HEK293T (cell line): ENCODE results near the gene FERMT2.

Source experiments
- CTCF ChIA-PET: fragments of 350-600 bp; formaldehyde crosslinking; extraction: SDS; loops from one replicate; lab custom pipeline; 2021; ENCODE audit warnings: antibody characterized with exemption, inconsistent platforms; lab: Yijun Ruan, JAX
- POLR2A ChIA-PET: fragments of 350-600 bp; formaldehyde crosslinking; extraction: SDS; loops from one replicate; lab custom pipeline; 2020; ENCODE audit warnings: antibody characterized with exemption, inconsistent platforms; lab: Yijun Ruan, JAX
- DNase-seq: peaks from one replicate; pipeline ENCODE4 v3.0.0; 2012; ENCODE audit warnings: mixed read lengths; ENCODE audit errors: extremely low spot score
- ARNT ChIP-seq: fragments of 450-650 bp; IDR thresholded peaks from 2 replicates; pipeline ENCODE4 v1.6.1; 2017; ENCODE audit warnings: mild to moderate bottlenecking
- BHLHE40 ChIP-seq: fragments of 450-650 bp; IDR thresholded peaks from 2 replicates; pipeline ENCODE4 v1.6.1; 2016; ENCODE audit warnings: mild to moderate bottlenecking, moderate library complexity, borderline replicate concordance
- CTBP1 ChIP-seq: fragments of 450-650 bp; IDR thresholded peaks from 2 replicates; pipeline ENCODE4 v1.6.1; 2016; ENCODE audit warnings: borderline replicate concordance
- ELF4 ChIP-seq: fragments of 450-650 bp; IDR thresholded peaks from 2 replicates; pipeline ENCODE4 v1.6.1; 2017; ENCODE audit warnings: antibody characterized with exemption
- FOXA1 ChIP-seq: fragments of 450-650 bp; IDR thresholded peaks from 2 replicates; pipeline ENCODE4 v1.6.1; 2016; ENCODE audit warnings: mild to moderate bottlenecking
- FOXK2 ChIP-seq: fragments of 450-650 bp; IDR thresholded peaks from 2 replicates; pipeline ENCODE4 v1.6.1; 2016; ENCODE audit warnings: mild to moderate bottlenecking
- FOXM1 ChIP-seq: fragments of 450-650 bp; IDR thresholded peaks from 2 replicates; pipeline ENCODE4 v1.6.1; 2017; ENCODE audit warnings: mild to moderate bottlenecking, borderline replicate concordance
- HDGF ChIP-seq: fragments of 450-650 bp; IDR thresholded peaks from 2 replicates; pipeline ENCODE4 v1.6.1; 2017; ENCODE audit warnings: antibody characterized with exemption, borderline replicate concordance
- L3MBTL2 ChIP-seq: fragments of 450-650 bp; conservative IDR thresholded peaks from 2 replicates; pipeline ENCODE4 v1.6.1; 2016; ENCODE audit warnings: mild to moderate bottlenecking
- LEF1 ChIP-seq: fragments of 450-650 bp; IDR thresholded peaks from 2 replicates; pipeline ENCODE4 v1.6.1; 2017; ENCODE audit warnings: mild to moderate bottlenecking, borderline replicate concordance
- NFRKB ChIP-seq: fragments of 450-650 bp; IDR thresholded peaks from 2 replicates; pipeline ENCODE4 v1.6.1; 2016; ENCODE audit warnings: mild to moderate bottlenecking, moderate library complexity
- SP1 ChIP-seq: fragments of 450-650 bp; IDR thresholded peaks from 2 replicates; pipeline ENCODE4 v1.6.1; 2017
- SUZ12 ChIP-seq: fragments of 450-650 bp; IDR thresholded peaks from 2 replicates; pipeline ENCODE4 v1.6.1; 2016; ENCODE audit warnings: mild to moderate bottlenecking
- TARDBP ChIP-seq: fragments of 450-650 bp; IDR thresholded peaks from 2 replicates; pipeline ENCODE4 v1.6.1; 2016
- ZNF384 ChIP-seq: fragments of 450-650 bp; IDR thresholded peaks from 2 replicates; pipeline ENCODE4 v1.6.1; 2016
- TF ChIP-seq, protein P1 (sequence below): fragments of 450-650 bp; IDR thresholded peaks from 2 replicates; pipeline ENCODE4 v1.6.1; 2016

FERMT2 gene

DNA sequence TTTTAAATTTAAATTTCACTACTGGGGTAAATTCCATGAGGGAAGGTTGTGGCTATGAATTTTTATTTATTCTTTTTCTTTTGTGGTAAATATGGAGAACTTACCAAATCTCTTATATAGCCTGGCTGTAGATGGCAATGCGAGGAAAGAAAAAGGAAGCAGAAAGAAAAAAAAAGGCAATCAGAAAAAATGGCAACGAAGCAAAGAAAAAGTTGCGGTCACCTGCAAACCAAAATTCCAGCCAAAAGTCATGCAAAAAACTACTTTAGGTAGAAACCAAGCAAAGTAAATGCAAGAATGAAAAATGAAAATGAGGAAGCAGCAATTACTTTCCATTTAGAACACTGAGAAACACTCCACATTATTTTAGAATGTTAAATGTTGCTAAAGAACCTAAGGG, 89.9 kb downstream of the FERMT2 start:
- CTCF ChIA-PET: no interaction called here
- TF ChIP-seq ARNT (no peak), NFRKB (no peak), CTBP1 (no peak), TARDBP (no peak), ZNF384 (no peak), LEF1 (no peak), FOXK2 (no peak), FOXA1 (no peak), HDGF (no peak), SUZ12 (no peak), FOXM1 (no peak), ELF4 (no peak), BHLHE40 (no peak), L3MBTL2 (no peak), SP1 (no peak)
- TF ChIP-seq, protein P1, sequence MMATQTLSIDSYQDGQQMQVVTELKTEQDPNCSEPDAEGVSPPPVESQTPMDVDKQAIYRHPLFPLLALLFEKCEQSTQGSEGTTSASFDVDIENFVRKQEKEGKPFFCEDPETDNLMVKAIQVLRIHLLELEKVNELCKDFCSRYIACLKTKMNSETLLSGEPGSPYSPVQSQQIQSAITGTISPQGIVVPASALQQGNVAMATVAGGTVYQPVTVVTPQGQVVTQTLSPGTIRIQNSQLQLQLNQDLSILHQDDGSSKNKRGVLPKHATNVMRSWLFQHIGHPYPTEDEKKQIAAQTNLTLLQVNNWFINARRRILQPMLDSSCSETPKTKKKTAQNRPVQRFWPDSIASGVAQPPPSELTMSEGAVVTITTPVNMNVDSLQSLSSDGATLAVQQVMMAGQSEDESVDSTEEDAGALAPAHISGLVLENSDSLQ: no peak
- DNase-seq: no peak
- POLR2A ChIA-PET: no interaction called here

DNA sequence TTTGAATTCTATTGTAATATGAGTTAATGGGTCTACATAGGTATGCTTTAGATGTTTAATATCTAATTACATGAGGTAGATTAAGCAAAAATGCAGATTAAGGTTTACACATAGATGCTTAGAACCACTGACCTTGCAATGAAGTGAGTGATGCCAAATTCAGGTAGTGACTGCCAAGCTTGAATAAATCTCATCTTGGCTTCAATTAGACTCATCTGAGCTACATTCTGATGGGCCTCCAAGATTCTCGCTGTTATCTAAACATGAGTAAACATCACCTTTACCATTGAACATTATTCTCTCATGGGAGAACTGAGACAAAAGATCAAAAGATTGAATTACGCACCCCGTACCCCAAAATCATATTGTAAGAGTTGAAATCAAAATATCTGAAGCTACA, 90.6 kb downstream of the FERMT2 start:
- CTCF ChIA-PET: no interaction called here
- TF ChIP-seq FOXK2 (no peak), ELF4 (no peak), SUZ12 (no peak), FOXM1 (no peak), HDGF (no peak), SP1 (no peak), TARDBP (no peak), CTBP1 (no peak), LEF1 (no peak), FOXA1 (no peak), ZNF384 (no peak), L3MBTL2 (no peak), ARNT (no peak), BHLHE40 (no peak), NFRKB (no peak)
- TF ChIP-seq, protein P1: no peak
- DNase-seq: no peak
- POLR2A ChIA-PET: no interaction called here

DNA sequence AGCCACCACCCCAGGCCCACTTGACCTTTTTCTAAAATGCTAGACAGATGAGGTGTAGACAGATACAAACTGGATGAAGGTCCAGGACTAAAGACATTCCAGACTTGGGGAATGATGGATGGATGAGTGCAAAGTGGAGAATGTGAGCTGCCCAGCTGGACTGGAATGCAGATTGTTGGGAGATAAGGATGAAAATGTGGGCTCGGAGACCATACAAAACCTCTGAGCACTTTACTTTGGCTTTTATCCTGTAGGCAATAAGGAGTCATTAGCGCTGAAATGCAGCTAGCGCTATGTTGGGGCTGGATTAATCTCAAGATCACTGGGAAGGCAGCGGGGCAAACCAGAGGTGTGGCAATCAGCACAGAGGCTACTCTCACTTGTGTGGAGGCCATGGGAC, 94.7 kb downstream of the FERMT2 start:
- CTCF ChIA-PET: interaction anchor here (0.6 to 0.7 kb wide), 2 partner anchors 18 to 537 kb away, joined by 3 to 4 read pairs; no protein-coding TSS in a partner anchor
- POLR2A ChIA-PET: no interaction called here
- TF ChIP-seq L3MBTL2 (no peak), BHLHE40 (no peak), NFRKB (no peak), LEF1 (no peak)
- DNase-seq: no peak

DNA sequence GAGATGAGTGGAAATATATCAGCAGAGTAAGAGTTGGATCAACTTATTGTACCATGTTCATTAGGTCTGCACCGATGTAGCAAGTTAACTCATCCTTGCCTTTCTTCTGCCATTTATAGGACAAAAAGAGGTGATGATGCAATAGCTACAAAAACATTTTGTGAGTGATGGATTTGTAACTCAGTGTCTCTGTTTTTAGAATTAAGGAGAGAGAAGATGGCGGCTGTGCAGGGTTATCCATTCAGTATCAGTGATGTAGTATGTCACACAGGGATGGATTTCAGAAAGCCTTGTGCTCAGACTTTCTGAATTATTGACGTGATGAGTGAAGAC, 97.4 kb downstream of the FERMT2 start:
- TF ChIP-seq BHLHE40 (no peak), TARDBP (no peak), FOXM1 (no peak), L3MBTL2 (no peak), ELF4 (no peak), LEF1 (no peak), FOXA1 (no peak)
- TF ChIP-seq, protein P1: no peak
- no peak for DNase-seq
- ChIA-PET CTCF (no interaction called here), POLR2A (no interaction called here)

DNA sequence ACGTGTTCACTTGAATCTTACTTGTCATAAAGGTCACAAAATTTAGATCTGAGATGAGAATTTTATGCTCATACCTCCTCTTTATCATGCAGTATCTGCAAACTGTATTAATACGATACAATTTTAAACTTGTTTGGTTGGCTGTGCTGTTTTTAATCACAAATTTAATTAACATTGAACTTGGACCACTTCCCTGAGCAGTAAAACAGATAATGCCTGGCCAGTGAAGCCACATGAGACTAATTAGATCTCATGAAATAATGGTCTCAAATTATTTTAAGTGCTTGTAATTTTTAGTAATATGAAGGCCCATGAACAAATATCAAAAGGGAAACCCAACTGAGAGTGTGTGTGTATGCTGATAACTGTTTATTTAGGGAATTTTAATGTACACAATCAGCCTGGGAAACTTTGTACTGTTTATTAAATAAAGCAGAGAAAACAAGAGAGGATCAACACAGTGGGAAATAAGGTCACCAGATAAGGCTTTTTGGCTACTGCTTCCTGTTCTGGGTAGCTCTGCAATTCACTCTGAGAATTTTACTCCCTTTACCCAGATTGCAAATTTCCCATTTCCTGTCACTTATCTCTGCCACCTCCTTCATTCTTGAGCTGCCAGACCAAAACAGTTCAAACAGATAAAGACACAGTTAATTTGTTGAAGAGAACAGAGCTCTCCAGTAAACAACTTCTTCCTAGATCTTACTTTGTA, 97.9 kb downstream of the FERMT2 start:
- DNase-seq: no peak
- POLR2A ChIA-PET: no interaction called here
- TF ChIP-seq SP1: no peak
- TF ChIP-seq L3MBTL2: no peak
- TF ChIP-seq SUZ12: no peak
- TF ChIP-seq ZNF384: no peak
- no peak for TF ChIP-seq LEF1
- no peak for TF ChIP-seq NFRKB
- no peak for TF ChIP-seq BHLHE40
- CTCF ChIA-PET: no interaction called here

DNA sequence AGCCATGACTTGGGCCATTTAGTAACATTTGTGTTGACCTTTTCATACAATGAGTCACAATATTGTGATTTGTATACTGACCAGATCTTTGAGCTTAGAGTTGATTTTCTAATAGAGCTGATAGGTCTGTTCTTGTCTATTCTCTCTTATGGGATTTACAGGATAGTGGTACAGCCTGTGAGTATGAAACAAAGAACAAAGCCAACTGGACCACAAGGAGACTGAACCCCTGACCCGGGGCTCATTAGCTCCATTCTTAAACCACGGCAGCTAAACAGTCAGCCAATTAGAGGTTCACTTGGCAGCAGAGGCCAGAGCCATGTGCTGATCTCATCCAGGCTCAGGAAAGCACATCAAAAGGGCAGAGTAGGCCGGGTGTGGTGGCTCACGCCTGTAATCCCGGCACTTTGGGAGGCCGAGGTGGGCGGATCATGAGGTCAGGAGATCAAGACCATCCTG, 100.4 kb downstream of the FERMT2 start:
- CTCF ChIA-PET: no interaction called here
- POLR2A ChIA-PET: no interaction called here
- no peak for DNase-seq
- TF ChIP-seq ELF4 (no peak), ZNF384 (no peak), SP1 (no peak)

DNA sequence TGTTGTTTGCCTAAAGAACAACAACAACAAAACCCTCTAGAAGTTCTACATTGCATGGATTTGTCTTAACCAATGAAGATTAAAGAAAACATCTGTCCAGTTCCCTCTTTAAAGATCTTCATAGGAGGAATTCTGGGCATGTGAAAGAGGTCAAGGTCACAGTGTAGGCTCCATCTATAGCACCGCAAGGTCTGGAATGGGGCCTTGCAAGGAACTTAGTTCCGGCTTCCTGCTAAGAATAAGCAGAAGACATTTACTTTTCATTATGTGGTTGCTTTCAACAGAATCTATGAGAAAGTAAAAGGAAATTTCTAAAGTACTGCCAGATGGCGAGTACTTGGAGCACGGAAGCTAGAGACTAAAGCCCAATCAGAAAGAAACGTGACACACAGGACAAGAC, 102.2 kb downstream of the FERMT2 start:
- DNase-seq: no peak
- TF ChIP-seq L3MBTL2: no peak
- no peak for TF ChIP-seq ELF4
- no peak for TF ChIP-seq HDGF
- no peak for TF ChIP-seq LEF1
- no peak for TF ChIP-seq ARNT
- no peak for TF ChIP-seq FOXM1
- no peak for TF ChIP-seq TARDBP
- no peak for TF ChIP-seq BHLHE40
- no peak for TF ChIP-seq CTBP1
- POLR2A ChIA-PET: no interaction called here
- CTCF ChIA-PET: interaction anchor here (0.6 kb wide), 1 partner anchor 131 kb away, joined by 3 read pairs; no protein-coding TSS in a partner anchor
